ENCODE measurements around the gene CRYL1. TPM values are rescaled to one million over a fixed set of nuclear protein-coding genes. Genes with fewer than 3 reads are reported as not detected.

The CRYL1 gene
- total and polyA plus RNA-seq, 2 of the 13 experiments (the other 11 are each of a cell fraction or from before 2014, with no cell fraction given) = 57.2 to 115 TPM

GRCh38 chr13:20566898-20567874, 41.5 kb upstream of the CRYL1 start, which contains the start of gene IFT88 (continued):
- TF ChIP-seq TFDP2 (CRISPR knock-in tag; IDR thresholded peaks at IDR 0.05) (peak; percentile 79), NR2F2 (IDR thresholded peaks at IDR 0.05; ENCODE audit: borderline replicate concordance, low read depth) (no peak), PHF8 (CRISPR knock-in tag; IDR thresholded peaks at IDR 0.05) (peak; percentile 94), HNRNPUL1 (IDR thresholded peaks at IDR 0.05; ENCODE audit: low read depth, low read length) (no peak), ZFP36L2 (CRISPR knock-in tag; IDR thresholded peaks at IDR 0.05) (no peak), POGZ (CRISPR knock-in tag; IDR thresholded peaks at IDR 0.05) (peak; percentile 54; the same call in 1 of the 2 replicates), ZNF724P (CRISPR knock-in tag; IDR thresholded peaks at IDR 0.05; ENCODE audit: borderline replicate concordance) (peak; percentile 86; the same call in 1 of the 2 replicates), ZBTB20 (CRISPR knock-in tag; IDR thresholded peaks at IDR 0.05; ENCODE audit: borderline replicate concordance, low read depth) (peak; percentile 58; the same call in 1 of the 2 replicates), ZNF253 (CRISPR knock-in tag; IDR thresholded peaks at IDR 0.05; ENCODE audit: borderline replicate concordance) (peak; percentile 39; the same call in 1 of the 2 replicates), KAT8 (CRISPR knock-in tag; IDR thresholded peaks at IDR 0.05) (no peak), PRDM4 (CRISPR knock-in tag; IDR thresholded peaks at IDR 0.05; ENCODE audit: borderline replicate concordance) (0 out of 2 replicates have a peak, but pooled peaks have one; percentile 33), ATF5 (CRISPR knock-in tag; IDR thresholded peaks at IDR 0.05; ENCODE audit: low read depth) (no peak), TBL1XR1 (IDR thresholded peaks at IDR 0.05; ENCODE audit: borderline replicate concordance, low read length, partially characterized antibody) (no peak), KDM2A (CRISPR knock-in tag; IDR thresholded peaks at IDR 0.05; ENCODE audit: borderline replicate concordance, low read depth) (peak; percentile 85; the same call in 1 of the 2 replicates), TIGD3 (CRISPR knock-in tag; IDR thresholded peaks at IDR 0.05; ENCODE audit: borderline replicate concordance) (no peak), ZNF335 (CRISPR knock-in tag; IDR thresholded peaks at IDR 0.05) (no peak), ZNF331 (CRISPR knock-in tag; IDR thresholded peaks at IDR 0.05) (peak; percentile 7; the same call in 1 of the 2 replicates), ZEB1 (IDR thresholded peaks at IDR 0.05; ENCODE audit: insufficient replicate concordance, low read depth) (no peak), ZNF670 (CRISPR knock-in tag; IDR thresholded peaks at IDR 0.05; ENCODE audit: borderline replicate concordance) (peak; percentile 79; the same call in 1 of the 2 replicates), HHEX (CRISPR knock-in tag; IDR thresholded peaks at IDR 0.05) (no peak), SETDB1 (CRISPR knock-in tag; IDR thresholded peaks at IDR 0.05; ENCODE audit: borderline replicate concordance) (no peak), MBNL3 (CRISPR knock-in tag; conservative IDR thresholded peaks at IDR 0.05) (no peak), ATRX (CRISPR knock-in tag; IDR thresholded peaks at IDR 0.05; ENCODE audit: borderline replicate concordance) (no peak)

All from HepG2 (cell line).